Endothelial cell of umbilical vein (primary cell): ENCODE measurements around the gene RTN4. TPM values are rescaled to one million over a fixed set of nuclear protein-coding genes. Genes with fewer than 3 reads are reported as not detected.

Source experiments
- BruUV-seq: library from RNA; stranded (reverse); fragments of 400-500 nt; replicated peaks from 2 replicates; lab custom pipeline; 2021; lab: Mats Ljungman, UMichigan
- CTCF ChIA-PET: fragments of 300-600, 350-600 bp; sonication (Branson Sonifier 250); formaldehyde crosslinking; loops from one replicate; lab custom pipeline; 2021; ENCODE audit warnings: antibody characterized with exemption, inconsistent platforms; lab: Charles Lee
- POLR2A ChIA-PET: fragments of 300-600, 350-600 bp; sonication (Branson Sonifier 250); formaldehyde crosslinking; loops from one replicate; lab custom pipeline; 2021; ENCODE audit warnings: antibody characterized with exemption, inconsistent platforms; lab: Charles Lee
- DNase-seq: peaks from one replicate; pipeline ENCODE4 v3.0.0-alpha.2; 2011; ENCODE audit warnings: low read depth, low spot score
- FAIRE-seq: peaks from 2 replicates; lab custom pipeline; 2011; peaks lifted over from hg19 to GRCh38; lab: Jason Lieb, UNC
- H2AFZ ChIP-seq: 2 replicates; pipeline ENCODE4 v1.6.0; 2012; ENCODE audit warnings: low read depth, low read length, control low read depth, inconsistent platforms
- H3K27ac ChIP-seq: 2 replicates; pipeline ENCODE4 v1.5.1; 2011; ENCODE audit warnings: low read depth, mild to moderate bottlenecking, control low read depth, low read length, moderate library complexity; ENCODE audit not compliant: insufficient read depth
- H3K27me3 ChIP-seq, 2 experiments: 2 replicates each; pipeline versions ENCODE4 v1.6.0 to v1.6.1; 2011; ENCODE audit warnings: low read length in 2 of 2, mixed read lengths in 1 of 2; ENCODE audit not compliant: control insufficient read depth in 2 of 2, insufficient read depth in 2 of 2
- H3K36me3 ChIP-seq, 2 experiments: 2 replicates in 1 of 2; 3 replicates in 1 of 2; pipeline ENCODE4 v1.5.1; 2011; ENCODE audit warnings: low read length in 2 of 2, mild to moderate bottlenecking in 1 of 2, moderate library complexity in 1 of 2; ENCODE audit not compliant: control insufficient read depth in 2 of 2, insufficient read depth in 2 of 2; ENCODE audit errors: extremely low read depth in 1 of 2
- H3K4me1 ChIP-seq: 3 replicates; pipeline ENCODE4 v1.5.1; 2011; ENCODE audit warnings: mild to moderate bottlenecking, low read length; ENCODE audit not compliant: control insufficient read depth, insufficient read depth; ENCODE audit errors: extremely low read depth
- H3K4me2 ChIP-seq: 2 replicates; pipeline ENCODE4 v1.6.1; 2011; ENCODE audit warnings: low read length, control low read depth, mixed read lengths; ENCODE audit not compliant: insufficient read depth
- H3K4me3 ChIP-seq, 3 experiments: fragments of 200-600 bp in 1 of 3; sonication (generic), shearing (Covaris generic) in 1 of 3; replicated peaks in 1 of 3; 2 replicates each; pipeline ENCODE4 v1.5.1; 2011 to 2016; ENCODE audit warnings: control low read depth in 3 of 3, low read length in 3 of 3, mild to moderate bottlenecking in 2 of 3, inconsistent platforms in 1 of 3, low read depth in 1 of 3, moderate library complexity in 1 of 3; ENCODE audit not compliant: insufficient read depth in 1 of 3
- H3K79me2 ChIP-seq: 2 replicates; pipeline ENCODE4 v1.6.0; 2012; ENCODE audit warnings: low read length, inconsistent platforms; ENCODE audit not compliant: control insufficient read depth, insufficient read depth
- H3K9ac ChIP-seq: replicated peaks from 2 replicates; pipeline ENCODE3; 2011; ENCODE audit warnings: low read length, control low read depth; ENCODE audit not compliant: insufficient read depth; ENCODE audit errors: extremely low read depth
- H3K9me1 ChIP-seq: replicated peaks from 3 replicates; pipeline ENCODE4 v1.6.0; 2011; ENCODE audit warnings: mild to moderate bottlenecking, low read length; ENCODE audit not compliant: control insufficient read depth, insufficient read depth; ENCODE audit errors: extremely low read depth
- H3K9me3 ChIP-seq: replicated peaks from 2 replicates; pipeline ENCODE4 v1.5.1; 2012; ENCODE audit warnings: low read length, inconsistent platforms; ENCODE audit not compliant: control insufficient read depth, insufficient read depth
- H4K20me1 ChIP-seq: replicated peaks from 2 replicates; pipeline ENCODE3; 2011; ENCODE audit warnings: mild to moderate bottlenecking, low read length; ENCODE audit not compliant: control insufficient read depth, insufficient read depth; ENCODE audit errors: extremely low read depth
- EZH2 ChIP-seq: IDR thresholded peaks from 2 replicates; pipeline ENCODE4 v1.6.1; 2012; ENCODE audit warnings: borderline replicate concordance, low read depth, mild to moderate bottlenecking, moderate library complexity, low read length, inconsistent platforms; ENCODE audit not compliant: severe bottlenecking
- FOS ChIP-seq: IDR thresholded peaks from 2 replicates; pipeline ENCODE4 v1.6.1; 2011; ENCODE audit warnings: mild to moderate bottlenecking, low read length, moderate library complexity, borderline replicate concordance; ENCODE audit not compliant: insufficient read depth
- GATA2 ChIP-seq: IDR thresholded peaks from 2 replicates; pipeline ENCODE4 v1.7.0; 2011; ENCODE audit warnings: low read depth, mild to moderate bottlenecking, moderate library complexity, mixed read lengths, low read length; ENCODE audit not compliant: insufficient read length, insufficient read depth
- JUN ChIP-seq: IDR thresholded peaks from 2 replicates; pipeline ENCODE4 v1.6.1; 2011; ENCODE audit warnings: borderline replicate concordance, low read depth; ENCODE audit not compliant: insufficient read length, insufficient read depth
- MYC ChIP-seq: IDR thresholded peaks from one replicate; pipeline ENCODE4 v1.6.1; 2011; ENCODE audit warnings: mild to moderate bottlenecking, low read depth, low read length
- POLR2A ChIP-seq: IDR thresholded peaks from 2 replicates; pipeline ENCODE4 v1.6.1; 2012; ENCODE audit warnings: low read depth, mild to moderate bottlenecking, control low read depth, low read length
- POLR2AphosphoS5 ChIP-seq: IDR thresholded peaks from 2 replicates; pipeline ENCODE4 v1.6.1; 2012; ENCODE audit warnings: low read depth, mild to moderate bottlenecking, control low read depth, low read length, moderate library complexity; ENCODE audit not compliant: insufficient read depth
- dilution Hi-C: fragments of 300-500 bp; cut with MboI; formaldehyde crosslinking; loops from one replicate; pipeline ENCODE4 v1.15.0; 2019; ENCODE audit warnings: low sequenced_read_pairs; ENCODE audit not compliant: extremely low pct_ligation_motif_present
- intact Hi-C: fragments of 100-400 bp; cut with micrococcal nuclease; formaldehyde crosslinking; loops from one replicate; pipeline ENCODE4 v1.10.0; 2022
- polyA plus RNA-seq, 4 experiments: library from polyadenylated mRNA; depleted of rRNA in 3 of 4; stranded (reverse) in 3 of 4; unstranded in 1 of 4; fragments of >200 nt; gene quantifications; 2 replicates each; pipeline versions ENCODE4 v1.2.1 to v1.2.3, GENCODE V29; 2011 to 2012; ENCODE audit warnings: missing spikeins in 1 of 4
- total RNA-seq: library from RNA; stranded (reverse); gene quantifications from 2 replicates; pipeline ENCODE4 v1.2.3, GENCODE V29; 2021
- TF ChIP-seq, protein P1 (sequence below): IDR thresholded peaks from 2 replicates; pipeline ENCODE4 v1.6.1; 2011; ENCODE audit not compliant: insufficient read depth, insufficient read length
- TF ChIP-seq, protein P2 (sequence below), 2 donors: IDR thresholded peaks; 1 replicate in 1 of 2; 2 replicates in 1 of 2; pipeline ENCODE4 v1.5.1; 2011; ENCODE audit warnings: low read length in 2 of 2, mild to moderate bottlenecking in 2 of 2, moderate library complexity in 2 of 2, control low read depth in 1 of 2, inconsistent platforms in 1 of 2, low read depth in 1 of 2; ENCODE audit not compliant: insufficient read depth in 1 of 2; ENCODE audit errors: extremely low read depth in 1 of 2

RTN4 gene
- total and polyA plus RNA-seq, 2 donors (not counting 3 experiments of a cell fraction or from before 2014, with no cell fraction given) = 253 to 486 TPM

DNA sequence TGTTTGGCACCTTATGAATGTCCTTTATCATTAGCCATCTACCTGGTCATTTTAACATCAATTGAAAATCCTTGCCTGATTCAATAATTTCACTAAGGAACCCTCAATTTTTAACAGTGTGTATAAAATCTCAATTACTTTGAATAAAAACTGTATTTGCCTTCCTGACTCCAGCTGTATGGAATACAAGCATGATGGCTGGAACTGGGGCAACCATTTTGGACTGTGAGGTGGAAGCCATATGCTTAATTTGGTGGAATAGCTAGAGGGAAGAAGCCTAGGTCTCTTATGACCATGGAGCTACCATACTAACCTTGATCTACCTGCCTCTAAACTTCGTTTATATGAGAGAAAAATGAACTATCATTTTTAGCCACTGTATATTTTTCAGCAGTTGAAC, 12.5 kb upstream of the RTN4 start:
- TF ChIP-seq MYC (no peak), FOS (no peak), GATA2 (no peak), EZH2 (no peak), JUN (no peak), POLR2AphosphoS5 (no peak), POLR2A (no peak)
- TF ChIP-seq, protein P1, sequence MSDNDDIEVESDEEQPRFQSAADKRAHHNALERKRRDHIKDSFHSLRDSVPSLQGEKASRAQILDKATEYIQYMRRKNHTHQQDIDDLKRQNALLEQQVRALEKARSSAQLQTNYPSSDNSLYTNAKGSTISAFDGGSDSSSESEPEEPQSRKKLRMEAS = no peak
- TF ChIP-seq, protein P2, sequence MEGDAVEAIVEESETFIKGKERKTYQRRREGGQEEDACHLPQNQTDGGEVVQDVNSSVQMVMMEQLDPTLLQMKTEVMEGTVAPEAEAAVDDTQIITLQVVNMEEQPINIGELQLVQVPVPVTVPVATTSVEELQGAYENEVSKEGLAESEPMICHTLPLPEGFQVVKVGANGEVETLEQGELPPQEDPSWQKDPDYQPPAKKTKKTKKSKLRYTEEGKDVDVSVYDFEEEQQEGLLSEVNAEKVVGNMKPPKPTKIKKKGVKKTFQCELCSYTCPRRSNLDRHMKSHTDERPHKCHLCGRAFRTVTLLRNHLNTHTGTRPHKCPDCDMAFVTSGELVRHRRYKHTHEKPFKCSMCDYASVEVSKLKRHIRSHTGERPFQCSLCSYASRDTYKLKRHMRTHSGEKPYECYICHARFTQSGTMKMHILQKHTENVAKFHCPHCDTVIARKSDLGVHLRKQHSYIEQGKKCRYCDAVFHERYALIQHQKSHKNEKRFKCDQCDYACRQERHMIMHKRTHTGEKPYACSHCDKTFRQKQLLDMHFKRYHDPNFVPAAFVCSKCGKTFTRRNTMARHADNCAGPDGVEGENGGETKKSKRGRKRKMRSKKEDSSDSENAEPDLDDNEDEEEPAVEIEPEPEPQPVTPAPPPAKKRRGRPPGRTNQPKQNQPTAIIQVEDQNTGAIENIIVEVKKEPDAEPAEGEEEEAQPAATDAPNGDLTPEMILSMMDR (IDR thresholded peaks at IDR 0.05; ENCODE audit: extremely low read depth in 1 of 2, insufficient read depth in 1 of 2, low read depth in 1 of 2, low read length in 2 of 2) = no peak
- ChIA-PET CTCF (no interaction called here), POLR2A (no interaction called here)
- Histone ChIP-seq H3K9ac (no peak overlapping the region), H3K4me2 (no peak overlapping the region), H3K9me3 (no peaks in the 10 kb centered on the region), H3K9me1 (no peaks in the 10 kb centered on the region), H4K20me1 (no peaks in the 10 kb centered on the region), H3K27me3 (no peaks in the 10 kb centered on the region), H3K36me3 (no peaks in the 10 kb centered on the region), H2AFZ (no peak overlapping the region), H3K27ac (no peak overlapping the region), H3K4me1 (no peaks in the 10 kb centered on the region), H3K79me2 (no peaks in the 10 kb centered on the region), H3K4me3 (no peak overlapping the region)
- BruUV-seq = no TSS peak
- dilution Hi-C loops = no loop called here
- no peak for DNase-seq
- FAIRE-seq = no peak
- intact Hi-C loops = loop anchor here (1.0 kb wide), 1 partner anchor 106 kb away; no protein-coding TSS in a partner anchor
